HCT116 (cell line): Measurements from ENCODE around the gene PODN. TPM values are rescaled to one million over a fixed set of nuclear protein-coding genes. Genes with fewer than 3 reads are reported as not detected.

Experiments used
- ATAC-seq: fragments of 200-7000 bp; cut with Tn5 transposase; 2 replicates; pipeline ENCODE4 v1.9.1; 2020; ENCODE audit warnings: mild to moderate bottlenecking, moderate library complexity
- BruUV-seq: library from RNA; stranded (reverse); fragments of 400-500 nt; replicated peaks from 2 replicates; lab custom pipeline; 2021; lab: Mats Ljungman, UMichigan
- CTCF ChIA-PET: fragments of 300-600 bp; sonication (Branson Sonifier 250); formaldehyde crosslinking; loops from one replicate; lab custom pipeline; 2021; ENCODE audit warnings: antibody characterized with exemption; lab: Charles Lee
- POLR2A ChIA-PET: fragments of 300-600, 350-600 bp; sonication (Branson Sonifier 250); formaldehyde crosslinking; loops from one replicate; lab custom pipeline; 2021; ENCODE audit warnings: antibody characterized with exemption; lab: Charles Lee
- RAD21 ChIA-PET, 2 experiments: fragments of 300-600 bp; sonication (Branson Sonifier 250); formaldehyde crosslinking; loops; one replicate each; lab custom pipeline; 2023; ENCODE audit warnings: low total read pairs in 2 of 2; ENCODE audit not compliant: uncharacterized antibody in 2 of 2, unreplicated experiment in 2 of 2, low non-redundant PET in 1 of 2; lab: Charles Lee
- DNase-seq: peaks from one replicate; pipeline ENCODE4 v3.0.0-alpha.2; 2010; ENCODE audit warnings: low read depth, low spot score
- H2AFZ ChIP-seq: fragments of 200-600 bp; shearing (Covaris generic), sonication (generic); 2 replicates; pipeline ENCODE4 v1.6.1; 2017; ENCODE audit warnings: low read depth, mixed run types, mixed read lengths, antibody characterized with exemption, low read length; ENCODE audit not compliant: poor library complexity, severe bottlenecking
- H3K27ac ChIP-seq: 2 replicates; pipeline ENCODE4 v1.5.1; 2012; ENCODE audit warnings: low read depth, low read length
- H3K27me3 ChIP-seq: fragments of 200-600 bp; sonication (generic); 2 replicates; pipeline ENCODE4 v1.6.1; 2016; ENCODE audit warnings: mixed run types, low read length, mixed read lengths; ENCODE audit not compliant: insufficient read depth
- H3K36me3 ChIP-seq, 2 experiments: fragments of 200-500 bp in 1 of 2; fragments of 200-600 bp in 1 of 2; sonication (Bioruptor generic) in 1 of 2; sonication (generic) in 1 of 2; 2 replicates each; pipeline versions ENCODE4 v1.5.1 to v1.6.1; 2014 to 2016; ENCODE audit warnings: low read length in 2 of 2, inconsistent platforms in 1 of 2, mixed read lengths in 1 of 2, mixed run types in 1 of 2; ENCODE audit not compliant: insufficient read depth in 2 of 2, control insufficient read depth in 1 of 2
- H3K4me1 ChIP-seq, 2 experiments: fragments of 200-600 bp in 1 of 2; sonication (generic) in 1 of 2; 2 replicates each; pipeline versions ENCODE4 v1.5.1 to v1.6.1; 2012 to 2017; ENCODE audit warnings: low read length in 2 of 2, inconsistent platforms in 1 of 2, mild to moderate bottlenecking in 1 of 2, mixed read lengths in 1 of 2, mixed run types in 1 of 2, moderate library complexity in 1 of 2; ENCODE audit not compliant: insufficient read depth in 2 of 2, control insufficient read depth in 1 of 2
- H3K4me2 ChIP-seq: fragments of 200-600 bp; sonication (generic); 2 replicates; pipeline ENCODE4 v1.6.1; 2017; ENCODE audit warnings: mixed run types, low read length, mixed read lengths
- H3K4me3 ChIP-seq, 2 experiments: fragments of 200-600 bp in 1 of 2; sonication (generic) in 1 of 2; replicated peaks in 1 of 2; 2 replicates each; pipeline ENCODE4 v1.5.1; 2011 to 2016; ENCODE audit warnings: low read length in 2 of 2, control low read depth in 1 of 2, low read depth in 1 of 2, mild to moderate bottlenecking in 1 of 2, mixed read lengths in 1 of 2, mixed run types in 1 of 2
- H3K79me2 ChIP-seq: fragments of 200-600 bp; sonication (generic); 2 replicates; pipeline ENCODE4 v1.6.1; 2017; ENCODE audit warnings: mild to moderate bottlenecking, mixed run types, low read length, moderate library complexity, mixed read lengths; ENCODE audit not compliant: insufficient read depth
- H3K9ac ChIP-seq: fragments of 200-600 bp; sonication (generic); 2 replicates; pipeline ENCODE4 v1.6.1; 2016; ENCODE audit warnings: low read length, mixed read lengths
- H3K9me2 ChIP-seq: fragments of 200-600 bp; sonication (generic), shearing (Covaris generic); 2 replicates; pipeline ENCODE4 v1.6.1; 2017; ENCODE audit warnings: mixed run types, mild to moderate bottlenecking, moderate library complexity; ENCODE audit not compliant: insufficient read depth
- H3K9me3 ChIP-seq, 2 experiments: fragments of 200-500 bp in 1 of 2; fragments of 200-600 bp in 1 of 2; sonication (Bioruptor generic) in 1 of 2; sonication (generic) in 1 of 2; 2 replicates each; pipeline ENCODE4 v1.6.1; 2014 to 2017; ENCODE audit warnings: low read length in 2 of 2, mixed read lengths in 2 of 2, inconsistent platforms in 1 of 2, low read depth in 1 of 2, mild to moderate bottlenecking in 1 of 2, mixed run types in 1 of 2, moderate library complexity in 1 of 2; ENCODE audit not compliant: control insufficient read depth in 1 of 2, insufficient read depth in 1 of 2
- H4K20me1 ChIP-seq: fragments of 200-600 bp; sonication (generic), shearing (Covaris generic); 2 replicates; pipeline ENCODE4 v1.6.1; 2017; ENCODE audit warnings: mixed run types, mild to moderate bottlenecking, moderate library complexity; ENCODE audit not compliant: insufficient read depth
- CBX3 ChIP-seq: IDR thresholded peaks from 2 replicates; pipeline ENCODE4 v1.6.1; 2012; ENCODE audit warnings: low read depth
- CTCF ChIP-seq, 3 experiments: fragments of 200-600 bp in 1 of 3; sonication (generic) in 1 of 3; IDR thresholded peaks in 2 of 3; conservative IDR thresholded peaks in 1 of 3; 2 replicates each; pipeline ENCODE4 v1.5.1; 2012 to 2017; ENCODE audit warnings: low read depth in 2 of 3, low read length in 2 of 3, antibody characterized with exemption in 1 of 3, borderline replicate concordance in 1 of 3, control low read depth in 1 of 3, mild to moderate bottlenecking in 1 of 3, mixed read lengths in 1 of 3, mixed run types in 1 of 3, moderate library complexity in 1 of 3; ENCODE audit not compliant: insufficient read depth in 1 of 3
- EGR1 ChIP-seq: IDR thresholded peaks from 2 replicates; pipeline ENCODE4 v1.6.1; 2012; ENCODE audit warnings: low read depth
- ELF1 ChIP-seq: IDR thresholded peaks from 2 replicates; pipeline ENCODE4 v1.6.1; 2012; ENCODE audit warnings: low read depth, borderline replicate concordance
- EZH2 ChIP-seq: fragments of 200-600 bp; sonication (generic); IDR thresholded peaks from 2 replicates; pipeline ENCODE4 v1.6.1; 2017; ENCODE audit warnings: antibody characterized with exemption, mixed run types
- EZH2phosphoT487 ChIP-seq: fragments of 200-600 bp; IDR thresholded peaks from 2 replicates; pipeline ENCODE4 v1.6.1; 2018; ENCODE audit warnings: antibody characterized with exemption, borderline replicate concordance
- FOSL1 ChIP-seq: IDR thresholded peaks from 2 replicates; pipeline ENCODE4 v1.6.1; 2012; ENCODE audit warnings: low read depth
- JUND ChIP-seq: IDR thresholded peaks from 2 replicates; pipeline ENCODE4 v1.6.1; 2012
- POLR2A ChIP-seq: IDR thresholded peaks from 2 replicates; pipeline ENCODE4 v1.7.0; 2011; ENCODE audit warnings: borderline replicate concordance; ENCODE audit not compliant: insufficient read depth, insufficient read length; ENCODE audit errors: extremely low read depth
- POLR2AphosphoS5 ChIP-seq: IDR thresholded peaks from 2 replicates; pipeline ENCODE4 v1.6.1; 2011; ENCODE audit warnings: mild to moderate bottlenecking, low read depth, low read length, moderate library complexity
- RAD21 ChIP-seq: IDR thresholded peaks from 2 replicates; pipeline ENCODE4 v1.6.1; 2012; ENCODE audit warnings: low read depth, mild to moderate bottlenecking
- SIN3A ChIP-seq: IDR thresholded peaks from 2 replicates; pipeline ENCODE4 v1.6.1; 2012; ENCODE audit warnings: low read depth
- SP1 ChIP-seq: IDR thresholded peaks from 2 replicates; pipeline ENCODE4 v1.6.1; 2012; ENCODE audit warnings: low read depth
- TCF7L2 ChIP-seq: IDR thresholded peaks from 2 replicates; pipeline ENCODE4 v1.7.0; 2011; ENCODE audit warnings: borderline replicate concordance, inconsistent platforms; ENCODE audit not compliant: insufficient read depth, insufficient read length; ENCODE audit errors: extremely low read depth
- YY1 ChIP-seq: IDR thresholded peaks from 2 replicates; pipeline ENCODE4 v1.6.1; 2011; ENCODE audit warnings: low read length, low read depth, moderate library complexity, mild to moderate bottlenecking; ENCODE audit not compliant: insufficient replicate concordance; ENCODE audit errors: extremely low read depth
- ZFX ChIP-seq: fragments of 450-650 bp; IDR thresholded peaks from 2 replicates; pipeline ENCODE4 v1.6.1; 2017
- ZNF274 ChIP-seq: fragments of 200-500 bp; sonication (Bioruptor generic); IDR thresholded peaks from 2 replicates; pipeline ENCODE4 v1.6.1; 2014; ENCODE audit warnings: mild to moderate bottlenecking, low read depth, low read length, inconsistent platforms
- intact Hi-C: fragments of 100-400 bp; cut with micrococcal nuclease; formaldehyde crosslinking; loops from 2 replicates; pipeline ENCODE4 v1.10.0; 2022
- total RNA-seq: library from RNA; stranded (reverse); gene quantifications from one replicate; pipeline ENCODE4 v1.2.1, GENCODE V29; 2021; ENCODE audit not compliant: unreplicated experiment
- TF ChIP-seq, protein P1 (sequence below): IDR thresholded peaks from 2 replicates; pipeline ENCODE4 v1.6.1; 2012
- TF ChIP-seq, protein P2 (sequence below): IDR thresholded peaks from 2 replicates; pipeline ENCODE4 v1.6.1; 2011; ENCODE audit warnings: mild to moderate bottlenecking, low read length, moderate library complexity; ENCODE audit not compliant: insufficient replicate concordance; ENCODE audit errors: extremely low read depth
- TF ChIP-seq, protein P3 (sequence below): IDR thresholded peaks from 2 replicates; pipeline ENCODE4 v1.6.1; 2012

Gene PODN
- total RNA-seq, 1 experiment from 2014 or later: 0.22 TPM

DNA sequence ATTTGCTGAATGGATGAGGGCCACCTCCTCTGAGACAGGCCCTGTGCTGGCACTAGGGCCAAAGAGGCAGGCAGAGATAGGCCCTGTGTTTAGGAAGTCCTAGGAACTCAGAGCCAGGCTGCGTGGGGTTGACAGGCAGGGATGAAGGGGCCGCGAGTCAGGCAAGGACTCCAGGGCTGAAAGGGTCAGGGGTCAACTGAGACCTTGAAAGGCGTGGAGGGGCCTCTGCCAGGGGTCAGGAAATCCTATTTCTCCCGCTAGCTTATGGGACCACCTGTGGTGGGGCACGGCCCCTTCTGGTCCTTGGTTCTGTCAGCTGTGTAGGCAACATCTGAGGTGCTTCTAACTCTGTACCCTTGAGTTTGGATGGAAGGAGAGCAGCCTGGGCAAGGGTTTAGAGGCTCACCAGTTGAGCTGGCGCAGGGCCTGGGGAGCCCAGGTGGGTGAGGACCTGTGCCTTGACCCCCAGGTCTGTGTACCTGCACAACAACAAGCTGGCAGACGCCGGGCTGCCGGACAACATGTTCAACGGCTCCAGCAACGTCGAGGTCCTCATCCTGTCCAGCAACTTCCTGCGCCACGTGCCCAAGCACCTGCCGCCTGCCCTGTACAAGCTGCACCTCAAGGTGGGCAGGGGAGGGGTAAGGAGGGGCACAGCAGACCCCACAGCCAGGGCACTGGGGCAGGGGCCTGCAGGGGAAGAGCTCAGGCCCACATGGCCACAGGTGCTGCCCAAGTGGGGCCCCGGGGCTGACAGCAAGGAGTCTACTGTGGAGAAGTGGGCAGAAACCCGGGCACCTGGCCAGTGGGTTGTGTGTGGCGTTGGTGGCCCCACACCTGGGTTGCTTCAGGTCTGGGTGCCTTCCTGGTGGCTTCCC, 14.9 kb downstream of the PODN start:
- H3K4me1 ChIP-seq: no peaks in the 10 kb centered on the region
- no peak overlapping the region for H3K4me3 ChIP-seq
- H3K9ac ChIP-seq: no peak overlapping the region
- no peak overlapping the region for H3K4me2 ChIP-seq
- no peaks in the 10 kb centered on the region for H3K79me2 ChIP-seq
- no TSS peak for BruUV-seq
- no peak for DNase-seq
- CTCF ChIA-PET: no interaction called here
- intact Hi-C loops: no loop called here
- POLR2A ChIA-PET: no interaction called here
- no peaks in the 10 kb centered on the region for H3K9me3 ChIP-seq
- no peaks in the 10 kb centered on the region for H3K36me3 ChIP-seq
- RAD21 ChIA-PET: no interaction called here
- no peak for ATAC-seq
- H2AFZ ChIP-seq: no peak overlapping the region
- no peak overlapping the region for H3K27ac ChIP-seq
- no peaks in the 10 kb centered on the region for H3K27me3 ChIP-seq
- no peaks in the 10 kb centered on the region for H3K9me2 ChIP-seq
- no peak for TF ChIP-seq JUND
- TF ChIP-seq TCF7L2: no peak
- TF ChIP-seq EGR1: no peak
- TF ChIP-seq RAD21: no peak
- no peak for TF ChIP-seq POLR2A
- TF ChIP-seq EZH2: no peak
- TF ChIP-seq SIN3A: no peak
- TF ChIP-seq EZH2phosphoT487: no peak
- TF ChIP-seq ZNF274: no peak
- TF ChIP-seq FOSL1: no peak
- no peak for TF ChIP-seq POLR2AphosphoS5
- TF ChIP-seq SP1: no peak
- TF ChIP-seq ELF1: no peak
- TF ChIP-seq CBX3: no peak
- TF ChIP-seq, protein P1, sequence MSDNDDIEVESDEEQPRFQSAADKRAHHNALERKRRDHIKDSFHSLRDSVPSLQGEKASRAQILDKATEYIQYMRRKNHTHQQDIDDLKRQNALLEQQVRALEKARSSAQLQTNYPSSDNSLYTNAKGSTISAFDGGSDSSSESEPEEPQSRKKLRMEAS: no peak
- no peak for TF ChIP-seq ZFX
- TF ChIP-seq, protein P2, sequence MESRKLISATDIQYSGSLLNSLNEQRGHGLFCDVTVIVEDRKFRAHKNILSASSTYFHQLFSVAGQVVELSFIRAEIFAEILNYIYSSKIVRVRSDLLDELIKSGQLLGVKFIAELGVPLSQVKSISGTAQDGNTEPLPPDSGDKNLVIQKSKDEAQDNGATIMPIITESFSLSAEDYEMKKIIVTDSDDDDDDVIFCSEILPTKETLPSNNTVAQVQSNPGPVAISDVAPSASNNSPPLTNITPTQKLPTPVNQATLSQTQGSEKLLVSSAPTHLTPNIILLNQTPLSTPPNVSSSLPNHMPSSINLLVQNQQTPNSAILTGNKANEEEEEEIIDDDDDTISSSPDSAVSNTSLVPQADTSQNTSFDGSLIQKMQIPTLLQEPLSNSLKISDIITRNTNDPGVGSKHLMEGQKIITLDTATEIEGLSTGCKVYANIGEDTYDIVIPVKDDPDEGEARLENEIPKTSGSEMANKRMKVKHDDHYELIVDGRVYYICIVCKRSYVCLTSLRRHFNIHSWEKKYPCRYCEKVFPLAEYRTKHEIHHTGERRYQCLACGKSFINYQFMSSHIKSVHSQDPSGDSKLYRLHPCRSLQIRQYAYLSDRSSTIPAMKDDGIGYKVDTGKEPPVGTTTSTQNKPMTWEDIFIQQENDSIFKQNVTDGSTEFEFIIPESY: no peak
- TF ChIP-seq, protein P3, sequence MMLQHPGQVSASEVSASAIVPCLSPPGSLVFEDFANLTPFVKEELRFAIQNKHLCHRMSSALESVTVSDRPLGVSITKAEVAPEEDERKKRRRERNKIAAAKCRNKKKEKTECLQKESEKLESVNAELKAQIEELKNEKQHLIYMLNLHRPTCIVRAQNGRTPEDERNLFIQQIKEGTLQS: no peak
- TF ChIP-seq CTCF (IDR thresholded peaks at IDR 0.05 in 2 of 3, conservative IDR thresholded peaks at IDR 0.05 in 1 of 3; ENCODE audit: borderline replicate concordance in 1 of 3, insufficient read depth in 1 of 3, low read depth in 2 of 3, low read length in 2 of 3): no peak
- no peak for TF ChIP-seq YY1
- H4K20me1 ChIP-seq: no peaks in the 10 kb centered on the region
